Activated T-cell treated with anti-CD3 and anti-CD28 coated beads, Interleukin-2, amount 50 U/mL, for 4 hours (primary cell): ENCODE measurements around the gene TASOR. TPM values are rescaled to one million over a fixed set of nuclear protein-coding genes. Genes with fewer than 3 reads are reported as not detected.
"Not testable (repeated sequence)": the region's sequence is repeated elsewhere in the genome, so short reads cannot be mapped to it uniquely, and the experiment has no call there.

Experiments used
- ATAC-seq, 2 donors: fragments of 200-7000 bp; cut with Tn5 transposase; one replicate each; pipeline ENCODE4 v1.10.0; 2021
- DNase-seq: peaks from one replicate; pipeline ENCODE4 v3.0.0-alpha.2; 2020
- H3K27me3 Mint-ChIP-seq: one replicate; pipeline ENCODE4 v1.8.0; 2021; ENCODE audit warnings: low read depth, mixed read lengths
- H3K36me3 Mint-ChIP-seq: one replicate; pipeline ENCODE4 v1.8.0; 2022; ENCODE audit warnings: mixed read lengths; ENCODE audit not compliant: insufficient read depth
- H3K4me1 Mint-ChIP-seq: one replicate; pipeline ENCODE4 v1.8.0; 2021; ENCODE audit warnings: low read depth, mixed read lengths
- H3K4me3 Mint-ChIP-seq: one replicate; pipeline ENCODE4 v1.8.0; 2021; ENCODE audit warnings: mild to moderate bottlenecking, moderate library complexity, mixed read lengths
- H3K9me3 Mint-ChIP-seq: one replicate; pipeline ENCODE4 v1.8.0; 2021; ENCODE audit warnings: mixed read lengths
- total RNA-seq, 3 donors: library from RNA; stranded (reverse); gene quantifications; one replicate each; pipeline ENCODE4 v1.2.1, GENCODE V29; 2021

Gene TASOR
- total RNA-seq, 3 donors from 2014 or later, result 44.8 to 51.1 (median 45.3) TPM

DNA sequence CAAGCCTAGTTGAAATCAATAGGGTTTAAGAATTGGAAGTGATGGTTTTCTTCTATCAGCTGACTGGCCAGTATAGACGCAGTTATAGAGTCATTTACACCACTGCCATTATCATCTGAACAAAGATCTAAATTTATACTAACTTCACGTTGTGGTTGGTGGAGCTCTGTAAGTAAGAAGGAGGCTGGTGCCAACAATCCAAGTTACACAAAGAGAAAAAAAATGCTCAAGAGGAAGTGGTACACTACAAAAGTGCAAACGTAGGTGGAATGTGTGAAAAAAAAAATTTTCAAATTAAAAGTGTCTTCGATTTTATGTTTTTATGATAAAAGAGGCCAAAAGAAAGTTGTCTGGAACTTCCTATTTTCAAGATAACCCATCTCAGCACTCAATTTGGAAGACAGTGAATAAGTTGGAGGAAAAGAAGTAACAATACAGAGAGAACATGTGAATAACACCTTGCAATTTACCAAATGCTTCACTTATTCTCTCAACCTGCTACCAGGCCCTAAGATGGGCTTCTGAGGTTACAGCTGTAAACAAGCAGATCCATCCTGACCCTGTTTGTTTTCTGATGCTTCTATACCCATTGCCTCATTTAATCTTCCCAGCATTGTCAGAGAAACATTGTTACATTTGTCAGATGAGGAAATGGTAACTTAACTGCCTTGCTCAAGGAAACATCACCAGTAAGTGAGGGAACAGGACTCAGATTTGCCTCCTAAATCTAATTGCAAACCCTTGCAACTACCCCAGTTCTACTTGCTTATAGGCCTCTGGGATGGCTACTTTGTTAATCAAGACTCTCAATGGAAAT lies 12.0 kb upstream of the TASOR start:
- no peaks in the 10 kb centered on the region for H3K9me3 Mint-ChIP-seq
- H3K36me3 Mint-ChIP-seq, result no peaks in the 10 kb centered on the region
- H3K4me1 Mint-ChIP-seq, result peaks cover 43% of the 10 kb centered on the region
- H3K27me3 Mint-ChIP-seq, result no peaks in the 10 kb centered on the region
- peak in 1 of 2 donors; percentile 11 for ATAC-seq
- peak overlapping the region; percentile 16 for H3K4me3 Mint-ChIP-seq
- no peak for DNase-seq

DNA sequence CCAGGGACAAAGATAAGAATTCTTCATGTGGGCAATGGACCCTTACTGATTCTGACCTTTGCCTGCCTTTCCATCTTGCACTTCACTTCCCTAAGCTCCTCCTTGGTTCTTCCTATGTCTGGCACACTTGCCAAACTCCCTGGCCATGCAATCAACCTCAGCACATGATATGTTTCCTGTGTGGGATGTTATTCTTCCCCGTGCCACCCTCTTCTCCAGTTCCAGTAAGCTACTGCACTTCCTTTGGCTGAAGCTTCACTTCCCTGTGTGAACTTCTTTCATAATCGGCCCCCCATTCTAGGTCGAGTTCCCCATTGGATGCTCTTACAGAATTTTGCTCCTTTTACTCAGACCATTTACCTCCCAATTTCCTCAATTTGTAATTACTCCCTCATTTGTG lies 10.7 kb upstream of the TASOR start:
- DNase-seq, result no peak
- ATAC-seq, result no peak
- Mint-ChIP-seq H3K36me3 (no peaks in the 10 kb centered on the region), H3K4me3 (peak overlapping the region; percentile 76), H3K4me1 (peaks cover 41% of the 10 kb centered on the region), H3K9me3 (no peaks in the 10 kb centered on the region), H3K27me3 (no peaks in the 10 kb centered on the region)

DNA sequence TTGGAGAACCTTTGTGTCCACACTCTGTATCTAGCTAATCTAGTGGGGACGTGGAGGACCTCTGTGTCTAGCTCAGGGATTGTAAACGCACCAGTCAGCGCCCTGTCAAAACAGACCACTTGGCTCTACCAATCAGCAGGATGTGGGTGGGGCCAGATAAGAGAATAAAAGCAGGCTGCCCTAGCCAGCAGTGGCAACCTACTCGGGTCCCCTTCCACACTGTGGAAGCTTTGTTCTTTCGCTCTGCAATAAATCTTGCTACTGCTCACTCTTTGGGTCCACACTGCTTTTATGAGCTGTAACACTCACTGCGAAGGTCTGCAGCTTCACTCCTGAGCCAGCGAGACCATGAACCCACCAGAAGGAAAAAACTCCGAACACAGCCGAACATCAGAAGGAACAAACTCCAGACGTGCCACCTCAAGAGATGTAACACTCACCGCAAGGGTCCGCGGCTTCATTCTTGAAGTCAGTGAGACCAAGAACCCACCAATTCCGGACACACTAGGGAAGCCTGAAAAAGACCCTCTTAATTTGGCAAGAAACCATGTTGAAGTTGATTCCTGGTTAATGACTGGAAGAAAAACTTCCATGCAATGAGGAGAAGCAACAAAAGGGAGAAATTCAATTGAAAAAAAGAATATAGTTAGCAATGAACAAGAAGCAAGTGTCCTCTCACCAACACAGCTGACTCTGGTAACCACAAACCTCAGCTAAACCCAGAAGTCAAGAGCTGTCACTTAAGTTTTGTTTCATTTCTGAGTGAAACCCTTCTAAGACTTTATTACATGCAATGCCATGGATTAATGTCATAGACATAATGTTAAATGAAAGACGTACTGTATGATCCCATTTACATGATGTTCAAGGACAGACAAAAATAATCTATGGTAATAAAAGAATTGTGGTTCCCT lies 9.7 kb upstream of the TASOR start:
- not testable (repeated sequence) for DNase-seq, H3K9me3 Mint-ChIP-seq, H3K36me3 Mint-ChIP-seq, H3K27me3 Mint-ChIP-seq
- Mint-ChIP-seq H3K4me1 (peaks cover 43% of the 10 kb centered on the region), H3K4me3 (peak overlapping the region; percentile 76)
- ATAC-seq, result peak; percentile 93 to 97

DNA sequence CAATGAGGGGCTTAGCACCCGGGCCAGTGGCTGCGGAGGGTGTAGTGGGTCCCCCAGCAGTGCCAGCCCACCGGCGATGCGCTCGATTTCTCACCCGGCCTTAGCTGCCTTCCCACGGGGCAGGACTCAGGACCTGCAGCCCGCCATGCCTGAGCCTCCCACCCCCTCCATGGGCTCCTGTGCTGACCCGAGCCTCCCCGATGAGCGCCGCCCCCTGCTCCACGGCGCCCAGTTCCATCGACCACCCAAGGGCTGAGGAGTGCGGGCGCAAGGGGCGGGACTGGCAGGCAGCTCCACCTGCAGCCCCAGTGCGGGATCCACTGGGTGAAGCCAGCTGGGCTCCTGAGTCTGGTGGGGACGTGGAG lies 8.9 kb upstream of the TASOR start:
- H3K27me3 Mint-ChIP-seq, DNase-seq, H3K4me3 Mint-ChIP-seq, ATAC-seq, H3K9me3 Mint-ChIP-seq, H3K36me3 Mint-ChIP-seq: not testable (repeated sequence)
- peaks cover 43% of the 10 kb centered on the region for H3K4me1 Mint-ChIP-seq

DNA sequence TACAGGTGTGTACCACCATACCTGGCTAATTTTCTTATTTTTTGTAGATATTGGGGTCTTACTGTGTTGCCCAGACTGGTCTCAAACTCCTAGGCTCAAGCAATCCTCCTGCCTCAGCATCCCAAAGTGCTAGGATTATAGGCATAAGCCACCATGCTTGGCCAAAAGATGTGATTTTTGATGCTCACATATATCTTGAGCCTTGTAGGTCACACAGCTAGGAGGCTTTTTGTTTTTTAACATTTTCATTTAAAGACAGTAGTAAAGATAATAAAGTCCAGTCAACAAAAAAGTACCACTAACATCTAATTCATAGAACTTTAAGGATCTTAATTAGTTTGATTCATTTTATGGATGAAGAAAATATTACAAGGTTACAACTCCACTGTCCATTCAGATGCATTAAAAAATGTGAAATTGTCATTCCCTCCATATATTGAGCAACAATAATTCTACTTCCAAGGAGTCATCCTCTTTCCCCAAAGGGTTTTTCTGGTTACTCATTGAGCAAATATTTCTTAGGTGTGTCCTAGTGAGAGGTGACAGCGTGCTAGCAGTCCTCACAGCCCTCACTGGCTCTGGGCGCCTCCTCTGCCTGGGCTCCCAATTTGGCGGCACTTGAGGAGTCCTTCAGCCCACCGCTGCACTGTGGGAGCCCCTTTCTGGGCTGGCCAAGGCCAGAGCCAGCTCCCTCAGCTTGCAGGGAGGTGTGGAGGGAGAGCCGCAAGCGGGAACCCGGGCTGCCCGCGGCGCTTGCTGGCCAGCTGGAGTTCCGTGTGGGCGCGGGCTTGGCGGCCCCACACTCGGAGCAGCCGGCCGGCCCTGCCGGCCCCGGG lies 8.3 kb upstream of the TASOR start:
- Mint-ChIP-seq H3K4me1 (peaks cover 39% of the 10 kb centered on the region), H3K9me3 (no peaks in the 10 kb centered on the region), H3K4me3 (no peak overlapping the region), H3K36me3 (no peaks in the 10 kb centered on the region), H3K27me3 (no peaks in the 10 kb centered on the region)
- no peak for ATAC-seq
- DNase-seq, result no peak

DNA sequence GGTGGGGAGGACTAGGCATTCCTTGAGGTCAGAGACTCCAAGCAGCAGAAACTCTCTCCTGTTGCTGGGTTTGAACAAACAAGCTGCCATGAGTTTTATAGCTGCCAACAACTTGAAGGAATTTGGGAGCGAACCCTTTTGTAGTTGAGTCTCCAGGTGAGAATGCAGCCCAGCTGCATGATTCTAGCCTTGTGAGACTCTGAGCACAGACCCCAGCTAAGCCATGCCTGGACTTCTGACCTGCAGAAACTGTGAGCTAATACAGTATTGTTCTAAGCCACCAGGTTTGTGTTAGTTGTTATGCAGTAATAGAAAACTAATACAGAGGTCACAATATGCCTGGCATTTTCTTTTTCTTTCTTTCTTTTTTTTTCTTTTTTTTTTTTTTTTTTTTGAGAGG lies 6.2 kb upstream of the TASOR start:
- H3K4me3 Mint-ChIP-seq, result no peak overlapping the region
- DNase-seq (no peak), ATAC-seq (no peak)
- no peaks in the 10 kb centered on the region for H3K9me3 Mint-ChIP-seq
- no peaks in the 10 kb centered on the region for H3K27me3 Mint-ChIP-seq
- peaks cover 22% of the 10 kb centered on the region for H3K4me1 Mint-ChIP-seq
- no peaks in the 10 kb centered on the region for H3K36me3 Mint-ChIP-seq

DNA sequence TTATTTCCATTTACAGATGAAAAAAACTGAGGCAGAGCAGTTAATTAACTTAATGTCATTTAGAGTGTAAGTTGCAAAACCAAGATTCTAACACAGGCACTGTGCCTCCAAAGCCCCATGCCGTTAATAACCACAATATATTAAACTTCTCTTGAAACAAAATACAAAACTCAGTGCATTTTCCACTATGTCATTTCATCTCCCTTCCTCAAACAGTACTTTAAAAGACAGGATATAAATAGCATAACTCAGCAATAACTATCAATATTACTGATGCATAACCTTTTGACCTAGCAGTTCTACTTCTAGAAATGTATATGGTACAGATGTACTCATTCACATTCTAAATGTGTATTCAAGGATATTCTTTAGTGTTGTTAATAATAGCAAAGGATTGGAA lies 5.1 kb upstream of the TASOR start:
- ATAC-seq, result no peak
- Mint-ChIP-seq H3K9me3 (no peaks in the 10 kb centered on the region), H3K4me3 (no peak overlapping the region), H3K36me3 (peaks cover 4% of the 10 kb centered on the region), H3K27me3 (no peaks in the 10 kb centered on the region), H3K4me1 (peaks cover 14% of the 10 kb centered on the region)
- DNase-seq, result no peak

DNA sequence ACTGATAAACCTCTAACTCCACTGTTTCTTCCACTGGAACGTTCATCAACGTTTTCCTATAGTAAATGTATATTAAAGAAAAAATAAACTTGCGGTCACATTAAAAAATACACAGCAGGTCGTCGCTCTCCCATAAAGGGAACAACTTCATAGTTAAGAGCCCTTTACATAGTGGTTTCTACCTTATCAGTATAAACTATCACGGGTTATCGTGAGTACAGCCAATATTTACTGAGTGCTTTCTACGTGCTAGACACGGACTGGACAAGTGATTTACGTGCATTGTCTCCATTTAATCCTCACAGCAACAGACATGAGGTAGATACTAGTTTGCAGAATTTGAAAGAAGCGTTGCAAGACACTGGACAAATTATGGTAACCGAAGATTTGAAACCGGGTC lies 964 bp upstream of the TASOR start:
- Mint-ChIP-seq H3K27me3 (no peaks in the 10 kb centered on the region), H3K4me1 (peaks cover 31% of the 10 kb centered on the region), H3K9me3 (no peaks in the 10 kb centered on the region), H3K4me3 (peak overlapping the region; percentile 72), H3K36me3 (peaks cover 15% of the 10 kb centered on the region)
- no peak for ATAC-seq
- DNase-seq, result no peak

DNA sequence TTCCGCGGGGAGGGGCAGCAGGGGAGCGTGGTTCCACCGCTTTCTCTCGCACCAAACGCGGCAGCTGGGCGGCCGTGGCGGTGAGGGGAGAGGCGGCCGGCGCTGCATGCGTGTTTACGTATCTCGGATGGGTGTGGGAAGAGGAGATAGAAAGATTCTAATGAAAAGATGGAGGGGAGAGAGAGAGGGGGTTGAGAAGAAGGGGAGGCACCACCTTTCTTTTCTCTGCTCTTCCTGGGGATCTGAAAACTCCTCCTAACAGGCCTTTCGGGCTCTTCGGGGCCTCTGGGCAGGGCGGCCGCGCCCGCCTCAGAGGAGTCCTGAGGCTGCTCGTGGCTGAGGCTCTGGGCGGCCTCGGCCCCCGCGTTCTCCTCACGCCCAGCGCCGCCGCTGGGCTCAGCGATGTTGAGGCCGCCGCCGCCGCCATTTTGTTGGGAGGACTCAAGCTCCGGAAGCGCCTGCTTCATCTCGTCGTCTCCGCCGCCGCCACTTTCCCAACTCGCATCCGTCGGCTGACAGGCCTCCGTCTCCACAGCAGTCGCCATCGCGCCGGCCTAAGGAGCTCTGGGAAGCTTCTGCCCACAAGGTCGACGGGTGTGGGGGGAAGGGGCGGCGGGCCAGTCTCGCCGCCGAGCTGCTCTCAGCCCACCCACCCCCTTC lies 473 bp downstream of the TASOR start:
- DNase-seq (peak; percentile 67), ATAC-seq (peak; percentile 80)
- Mint-ChIP-seq H3K36me3 (peaks cover 23% of the 10 kb centered on the region), H3K9me3 (no peaks in the 10 kb centered on the region), H3K27me3 (no peaks in the 10 kb centered on the region), H3K4me3 (peak overlapping the region; percentile 97), H3K4me1 (peaks cover 39% of the 10 kb centered on the region)

DNA sequence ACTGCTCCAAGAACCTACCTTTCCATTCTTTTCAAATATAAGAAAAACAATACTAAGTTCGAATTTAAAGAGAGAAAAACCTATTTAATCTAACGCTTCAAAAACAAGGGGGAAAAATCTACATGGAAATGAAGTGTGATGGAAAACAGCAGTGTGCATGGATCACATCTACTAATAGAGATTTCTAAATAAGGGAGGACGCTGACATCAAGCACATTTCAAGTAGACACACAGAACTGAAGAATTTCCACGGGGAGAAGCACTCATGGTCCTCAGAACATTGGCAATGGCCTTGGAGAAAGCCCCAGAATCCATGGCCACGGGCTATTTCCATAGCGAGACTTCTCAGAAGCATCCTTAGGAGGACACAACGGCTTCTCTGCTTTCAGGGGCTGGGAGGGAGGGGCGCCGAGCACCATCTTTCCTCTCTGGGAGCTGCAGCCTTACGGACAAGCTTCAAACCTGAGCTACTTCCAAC lies 1.0 kb downstream of the TASOR start:
- ATAC-seq (no peak), DNase-seq (no peak)
- Mint-ChIP-seq H3K9me3 (no peaks in the 10 kb centered on the region), H3K4me1 (peaks cover 45% of the 10 kb centered on the region), H3K36me3 (peaks cover 28% of the 10 kb centered on the region), H3K27me3 (no peaks in the 10 kb centered on the region), H3K4me3 (peak overlapping the region; percentile 97)

DNA sequence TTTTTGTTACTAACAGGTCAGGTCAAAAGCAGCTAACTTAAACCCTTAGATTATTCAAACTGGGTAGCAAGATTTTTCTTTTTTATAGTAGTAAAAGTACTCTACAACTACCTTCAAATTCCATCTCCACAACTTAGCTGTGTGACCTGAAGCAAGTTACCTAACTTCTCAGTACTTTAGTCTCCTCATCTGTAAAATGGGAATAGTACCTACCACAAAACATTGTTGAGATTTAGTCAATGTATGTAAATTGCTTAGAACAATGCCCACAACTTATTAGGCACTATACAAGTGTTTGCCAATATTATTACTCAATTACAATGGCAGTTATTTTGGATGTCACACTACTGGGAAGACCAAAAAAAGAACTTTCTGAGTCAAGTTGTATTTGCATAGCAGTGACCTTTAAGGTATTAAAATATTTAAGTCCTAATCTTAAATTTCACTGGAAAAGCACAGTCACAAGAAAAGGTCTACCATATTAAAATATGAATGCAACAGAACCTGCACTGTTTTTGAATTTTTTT lies 2.9 kb downstream of the TASOR start:
- H3K4me3 Mint-ChIP-seq, result peak overlapping the region; percentile 33
- peaks cover 29% of the 10 kb centered on the region for H3K36me3 Mint-ChIP-seq
- ATAC-seq (no peak), DNase-seq (no peak)
- no peaks in the 10 kb centered on the region for H3K27me3 Mint-ChIP-seq
- H3K4me1 Mint-ChIP-seq, result peaks cover 52% of the 10 kb centered on the region
- no peaks in the 10 kb centered on the region for H3K9me3 Mint-ChIP-seq

DNA sequence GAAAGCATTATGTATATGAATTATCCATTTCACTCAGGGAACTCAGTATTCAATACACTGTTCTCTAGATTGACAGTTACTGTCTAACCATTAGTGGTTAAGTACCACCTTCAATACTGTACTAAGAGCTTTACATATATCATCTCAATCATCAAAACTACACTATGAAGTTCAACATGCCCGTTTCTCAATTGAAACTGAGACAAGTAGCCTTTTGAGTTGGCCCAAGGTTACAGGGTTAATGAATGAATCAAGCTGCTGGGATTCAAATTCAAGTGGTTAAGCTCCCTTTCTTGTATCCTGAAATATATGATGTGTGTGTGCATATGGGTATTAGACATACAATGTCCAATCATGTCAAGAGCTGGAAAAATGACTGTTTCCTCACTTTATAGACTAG lies 5.8 kb downstream of the TASOR start:
- Mint-ChIP-seq H3K27me3 (no peaks in the 10 kb centered on the region), H3K4me3 (no peak overlapping the region), H3K36me3 (peaks cover 24% of the 10 kb centered on the region), H3K9me3 (no peaks in the 10 kb centered on the region), H3K4me1 (peaks cover 58% of the 10 kb centered on the region)
- ATAC-seq, result peak; percentile 53 to 66
- no peak for DNase-seq

DNA sequence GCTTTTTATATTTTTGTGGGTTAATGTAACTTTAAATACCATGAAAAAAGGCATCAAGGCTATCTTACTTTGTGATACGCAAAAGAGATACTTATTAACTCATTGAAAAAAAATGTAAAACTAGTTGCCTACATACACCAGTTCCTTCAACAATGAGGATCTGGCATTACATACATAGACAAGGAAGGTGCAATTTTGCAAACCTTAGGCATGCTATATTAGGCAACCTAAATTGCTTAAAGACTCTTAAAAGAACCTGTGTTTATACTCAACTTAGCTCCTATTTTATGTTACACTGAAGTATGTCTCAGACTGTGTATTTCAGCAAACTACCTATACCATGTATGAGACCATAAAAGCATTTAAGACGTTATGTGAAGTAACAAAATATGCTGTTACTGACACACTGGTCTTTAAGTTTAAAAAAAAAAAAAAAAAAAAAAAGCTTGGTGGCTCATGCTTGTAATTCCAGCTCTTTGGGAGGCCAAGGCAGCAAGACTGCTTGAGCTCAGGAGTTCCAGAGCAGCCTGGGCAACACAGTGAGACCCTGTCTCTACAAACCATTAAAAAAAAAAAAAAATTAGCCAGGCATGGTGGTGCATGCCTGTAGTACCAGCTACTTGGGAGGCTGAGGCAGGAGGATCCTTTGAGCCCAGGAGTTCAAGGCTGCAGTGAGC lies 9.1 kb downstream of the TASOR start:
- DNase-seq (no peak), ATAC-seq (no peak)
- Mint-ChIP-seq H3K27me3 (no peaks in the 10 kb centered on the region), H3K4me3 (no peak overlapping the region), H3K9me3 (no peaks in the 10 kb centered on the region), H3K36me3 (peaks cover 24% of the 10 kb centered on the region), H3K4me1 (peaks cover 36% of the 10 kb centered on the region)
